Heart left ventricle (tissue), 16 donors: ENCODE data around the gene NKX1-2. TPM values are rescaled to one million over a fixed set of nuclear protein-coding genes. Genes with fewer than 3 reads are reported as not detected.
A peak's percentile ranks its signal among the peaks of the same experiment; 100 is the strongest.

Experiments
- ATAC-seq, 4 donors: fragments of 200-7000 bp; cut with Tn5 transposase; one replicate each; pipeline ENCODE4 v1.9.1; 2020 to 2022; ENCODE audit warnings: moderate library complexity in 4 of 4, mild to moderate bottlenecking in 3 of 4, moderate number of reproducible peaks in 1 of 4
- DNase-seq, 5 donors: peaks; one replicate each; pipeline ENCODE4 v3.0.0-alpha.2; 2020
- H3K27ac ChIP-seq, 12 donors: fragments of 200-600 bp; sonication (generic) in 4 of 12; one replicate each; pipeline versions ENCODE4 v1.5.0 to v1.8.0; 2016 to 2022; ENCODE audit warnings: mild to moderate bottlenecking in 2 of 12
- H3K27me3 ChIP-seq, 9 donors: fragments of 200-600 bp; sonication (generic) in 2 of 9; one replicate each; pipeline versions ENCODE4 v1.5.1 to v1.8.0; 2016 to 2022; ENCODE audit warnings: mild to moderate bottlenecking in 3 of 9
- H3K36me3 ChIP-seq, 9 donors: fragments of 200-600 bp; sonication (generic) in 2 of 9; one replicate each; pipeline versions ENCODE4 v1.5.0 to v1.8.0; 2018 to 2022; ENCODE audit warnings: mild to moderate bottlenecking in 2 of 9
- H3K4me1 ChIP-seq, 12 donors: fragments of 200-600 bp; sonication (generic) in 4 of 12; one replicate each; pipeline versions ENCODE4 v1.5.0 to v1.8.0; 2016 to 2022; ENCODE audit warnings: mild to moderate bottlenecking in 3 of 12
- H3K4me3 ChIP-seq, 12 donors: fragments of 200-600 bp; sonication (generic) in 4 of 12; one replicate each; pipeline versions ENCODE4 v1.5.0 to v1.8.0; 2017 to 2022; ENCODE audit warnings: mild to moderate bottlenecking in 9 of 12, moderate library complexity in 4 of 12
- H3K9me3 ChIP-seq, 12 donors: fragments of 200-600 bp; sonication (generic) in 4 of 12; one replicate each; pipeline versions ENCODE4 v1.5.0 to v1.8.0; 2016 to 2022; ENCODE audit warnings: mild to moderate bottlenecking in 1 of 12
- CTCF ChIP-seq, 12 donors: fragments of 200-600 bp; sonication (generic) in 4 of 12; IDR thresholded peaks; one replicate each; pipeline versions ENCODE4 v1.5.0 to v1.8.0; 2018 to 2022; ENCODE audit warnings: antibody characterized with exemption in 12 of 12, mild to moderate bottlenecking in 5 of 12
- POLR2A ChIP-seq, 2 donors: fragments of 450-650 bp; IDR thresholded peaks; one replicate each; pipeline ENCODE4 v1.6.1; 2017; ENCODE audit warnings: antibody characterized with exemption in 2 of 2, mild to moderate bottlenecking in 2 of 2, moderate library complexity in 2 of 2
- WGBS, 4 donors: extraction: QIAGEN DNeasy Blood & Tissue Kit in 2 of 4; methylation state at CpG; one replicate each; pipeline versions ENCODE4 v1.1.5 to v1.1.7; 2013 to 2018; 5-methylcytosine and 5-hydroxymethylcytosine counted together
- intact Hi-C, 10 donors: fragments of 100-400 bp; cut with DNase I; formaldehyde crosslinking; loops; one replicate each; pipeline versions ENCODE4 v1.11.1 to v1.14.2; 2022
- polyA plus RNA-seq, 2 donors: library from polyadenylated mRNA; stranded (reverse); fragments of 200-250 nt; gene quantifications; one replicate each; pipeline ENCODE4 v1.2.3, GENCODE V29; 2013
- total RNA-seq, 9 donors: library from RNA; depleted of rRNA in 2 of 9; stranded (reverse); fragments of >200 nt in 2 of 9; fragmentation: NEBNext Ultra II Directional in 3 of 9; extraction: Animal tissue kit (Norgen Biotek cat#: 25700) in 3 of 9; gene quantifications; one replicate each; pipeline versions ENCODE4 v1.1.0 to v1.2.4, GENCODE V29; 2016 to 2023
- donor health status: ischemic (EF 13 %, LVEDD 7.1; RV severe dilation, severe dysfunction).
- donor health status: healthy with polysubstance abuse.
- donor health status: DM: no; HTN: yes; CAD: no.
- donor health status: DM: no; HTN: no; CAD: no.
- donor health status: ischemic (EF 25% LVEDD 6.9; RV normal size, moderate dysfunction).
- donor health status: ischemic (EF 25% LVEDD 5.7; RV mildly dilated, moderate dysfunction).
- donor health status: healthy.
- donor health status: DM: yes; HTN: yes; CAD: no.
- donor health status: ischemic (EF 35%, LVEDD 5.7; RV mildly dilated, moderate dysfunction).
- donor health status: nonischemic (EF 11% LVEDD 7.7; RV severe dilation, severe dysfunction).
- donor health status: DM: yes; HTN: yes; CAD: no.
- donor health status: PGD.
- donor health status: ischemic (EF 29% LVEDD 5.4; RV normal size, mild dysfunction).
- donor health status: nonischemic (EF 23%, LVEDD 6.1; RV moderate dilation, normal function).

The NKX1-2 gene
- total and polyA plus RNA-seq, 11 donors: not detected

GRCh38 chr10:124493214-124493882, 43.5 kb upstream of the NKX1-2 start:
- no peak for ATAC-seq
- H3K9me3 ChIP-seq: no peaks in the 10 kb centered on the region
- H3K27me3 ChIP-seq: no peaks in the 10 kb centered on the region
- peaks cover 0 to 7% (median 0%) of the 10 kb centered on the region in 9 donors for H3K36me3 ChIP-seq
- 77 to 82% (median 80%) methylated on average over 22 to 23 of the region's 23 CpGs for WGBS, 4 donors
- peak overlapping the region in 1 of 12 donors; percentile 25 for H3K4me3 ChIP-seq
- H3K27ac ChIP-seq: peak overlapping the region in 1 of 12 donors; percentile 52
- H3K4me1 ChIP-seq: peaks cover 0 to 13% (median 0%) of the 10 kb centered on the region in 12 donors
- no peak for DNase-seq
- TF ChIP-seq CTCF (IDR thresholded peaks at IDR 0.05): no peak
- no peak for TF ChIP-seq POLR2A (IDR thresholded peaks at IDR 0.05)
- intact Hi-C loops: no loop called here

GRCh38 chr10:124492266-124492665, 42.4 kb upstream of the NKX1-2 start:
- Histone ChIP-seq H3K27me3 (no peaks in the 10 kb centered on the region), H3K27ac (no peak overlapping the region), H3K4me3 (no peak overlapping the region), H3K9me3 (peaks cover 0 to 2% (median 0%) of the 10 kb centered on the region in 12 donors), H3K4me1 (peaks cover 0 to 13% (median 0%) of the 10 kb centered on the region in 12 donors), H3K36me3 (peaks cover 0 to 7% (median 0%) of the 10 kb centered on the region in 9 donors)
- ATAC-seq (no peak), DNase-seq (no peak)
- intact Hi-C loops: no loop called here
- TF ChIP-seq CTCF (IDR thresholded peaks at IDR 0.05) (no peak), POLR2A (IDR thresholded peaks at IDR 0.05) (no peak)
- WGBS, 4 donors: 86 to 92% (median 91%) methylated on average over 8 of the region's 8 CpGs

- Histone ChIP-seq H3K9me3 (peaks cover 0 to 10% (median 0%) of the 10 kb centered on the region in 12 donors), H3K27me3 (no peaks in the 10 kb centered on the region), H3K36me3 (peaks cover 0 to 7% (median 0%) of the 10 kb centered on the region in 9 donors), H3K4me3 (no peak overlapping the region), H3K27ac (no peak overlapping the region), H3K4me1 (peaks cover 0 to 13% (median 0%) of the 10 kb centered on the region in 12 donors)
- no peak for ATAC-seq
- no peak for TF ChIP-seq POLR2A (IDR thresholded peaks at IDR 0.05)
- no peak for TF ChIP-seq CTCF (IDR thresholded peaks at IDR 0.05)
- no peak for DNase-seq
- intact Hi-C loops: no loop called here
- 96 to 100% (median 98%) methylated on average over 3 to 9 of the region's 9 CpGs for WGBS, 4 donors
These were observed 41.3 kb upstream of the NKX1-2 start for GRCh38 chr10:124491105-124491504.

- Histone ChIP-seq H3K27ac (no peak overlapping the region), H3K36me3 (peaks cover 0 to 7% (median 0%) of the 10 kb centered on the region in 9 donors), H3K9me3 (peaks cover 0 to 10% (median 0%) of the 10 kb centered on the region in 12 donors), H3K4me1 (no peaks in the 10 kb centered on the region), H3K27me3 (no peaks in the 10 kb centered on the region), H3K4me3 (no peak overlapping the region)
- intact Hi-C loops: no loop called here
- ATAC-seq (no peak), DNase-seq (no peak)
- no peak for TF ChIP-seq POLR2A (IDR thresholded peaks at IDR 0.05)
- no peak for TF ChIP-seq CTCF (IDR thresholded peaks at IDR 0.05)
- WGBS, 4 donors: 86 to 94% (median 88%) methylated on average over 6 of the region's 6 CpGs
These were observed 36.8 kb upstream of the NKX1-2 start for GRCh38 chr10:124486635-124487034.
